Fibroblast of skin of abdomen (primary cell): ENCODE measurements around the gene DERA.
"Not testable (repeated sequence)": the region's sequence is repeated elsewhere in the genome, so short reads cannot be mapped to it uniquely, and the experiment has no call there.

Source experiments
- DNase-seq: peaks from one replicate; pipeline ENCODE4 v3.0.0-alpha.2; 2013

DERA gene

GRCh38 chr12:16013722-16014121 is 102.6 kb downstream of the DERA start:
- DNase-seq: not testable (repeated sequence)

GRCh38 chr12:16014394-16014793 is 103.3 kb downstream of the DERA start:
- not testable (repeated sequence) for DNase-seq

- no peak for DNase-seq
These were observed 105.6 kb downstream of the DERA start for GRCh38 chr12:16016748-16017147.

- no peak for DNase-seq
These were observed 107.2 kb downstream of the DERA start for GRCh38 chr12:16018306-16018705.

GRCh38 chr12:16019136-16019535 is 108.0 kb downstream of the DERA start:
- DNase-seq: peak; percentile 40

- DNase-seq: no peak
These were observed 108.9 kb downstream of the DERA start for GRCh38 chr12:16020031-16020430.

GRCh38 chr12:16021026-16021425 is 109.9 kb downstream of the DERA start:
- DNase-seq: no peak

GRCh38 chr12:16021676-16022075 is 110.5 kb downstream of the DERA start:
- no peak for DNase-seq

GRCh38 chr12:16027002-16027401 is 115.9 kb downstream of the DERA start:
- DNase-seq: peak; percentile 61

GRCh38 chr12:16030744-16031143 is 119.6 kb downstream of the DERA start:
- no peak for DNase-seq

- DNase-seq: no peak
These were observed 123.1 kb downstream of the DERA start for GRCh38 chr12:16034136-16034817.

GRCh38 chr12:16036073-16036472 is 124.9 kb downstream of the DERA start:
- no peak for DNase-seq

- no peak for DNase-seq
These were observed 126.4 kb downstream of the DERA start for GRCh38 chr12:16037533-16037932.

GRCh38 chr12:16043480-16043879 is 132.3 kb downstream of the DERA start:
- DNase-seq: no peak

GRCh38 chr12:16046266-16046665 is 135.1 kb downstream of the DERA start:
- no peak for DNase-seq

GRCh38 chr12:16048511-16048910 is 137.4 kb downstream of the DERA start:
- DNase-seq: no peak

GRCh38 chr12:16056910-16057309 is 145.8 kb downstream of the DERA start:
- no peak for DNase-seq

- not testable (repeated sequence) for DNase-seq
These were observed 146.2 kb downstream of the DERA start for GRCh38 chr12:16057351-16057751.

- peak; percentile 3 for DNase-seq
These were observed 151.5 kb downstream of the DERA start for GRCh38 chr12:16062611-16063010.

GRCh38 chr12:16063726-16064125 is 152.6 kb downstream of the DERA start:
- DNase-seq: no peak

GRCh38 chr12:16070113-16070512 is 159.0 kb downstream of the DERA start:
- DNase-seq: no peak

- DNase-seq: no peak
These were observed 161.5 kb downstream of the DERA start for GRCh38 chr12:16072678-16073077.

GRCh38 chr12:16074894-16075293 is 163.8 kb downstream of the DERA start:
- DNase-seq: no peak

- no peak for DNase-seq
These were observed 164.8 kb downstream of the DERA start for GRCh38 chr12:16075887-16076286.

GRCh38 chr12:16076557-16076956 is 165.4 kb downstream of the DERA start:
- DNase-seq: peak; percentile 16
